Measurements from ENCODE around the gene MTARC1.

MTARC1 gene

DNA sequence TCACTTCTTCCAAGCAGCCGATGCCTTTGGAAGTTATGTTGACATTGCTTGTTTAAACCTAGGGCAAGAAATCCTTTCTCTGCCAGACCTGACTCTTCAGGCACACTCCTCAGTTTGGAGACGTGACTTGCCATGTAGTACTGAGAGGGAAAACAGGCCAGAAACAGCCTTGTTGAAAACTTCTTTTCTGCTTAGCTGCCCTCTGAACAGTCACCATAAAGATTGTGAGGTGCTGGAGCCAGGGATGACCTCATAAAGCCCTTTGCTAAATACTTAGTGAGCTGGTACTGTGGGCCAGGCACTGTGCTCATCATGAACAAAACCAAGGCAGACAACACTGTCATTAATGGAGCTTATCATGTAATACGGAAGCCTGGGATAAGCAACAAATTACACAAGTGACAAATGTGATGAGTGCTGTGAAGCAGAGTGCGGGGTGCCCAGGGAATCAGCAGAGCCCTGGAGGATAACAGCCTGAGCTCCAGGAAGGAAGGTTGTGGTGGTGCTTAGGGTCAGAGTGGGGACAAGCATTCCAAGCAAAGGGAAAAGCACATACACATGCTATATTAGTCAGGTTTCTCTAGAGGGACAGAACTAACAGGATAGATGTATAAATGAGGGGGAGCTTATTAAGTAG lies 42.4 kb downstream of the MTARC1 start:
- DNase-seq (ENCODE audit: low read depth in 2 of 3, low spot score in 2 of 3) = no peak

GRCh38 chr1:220833436-220833835 lies 46.7 kb downstream of the MTARC1 start:
- DNase-seq (ENCODE audit: low read depth in 2 of 3, low spot score in 2 of 3) = no peak

DNA sequence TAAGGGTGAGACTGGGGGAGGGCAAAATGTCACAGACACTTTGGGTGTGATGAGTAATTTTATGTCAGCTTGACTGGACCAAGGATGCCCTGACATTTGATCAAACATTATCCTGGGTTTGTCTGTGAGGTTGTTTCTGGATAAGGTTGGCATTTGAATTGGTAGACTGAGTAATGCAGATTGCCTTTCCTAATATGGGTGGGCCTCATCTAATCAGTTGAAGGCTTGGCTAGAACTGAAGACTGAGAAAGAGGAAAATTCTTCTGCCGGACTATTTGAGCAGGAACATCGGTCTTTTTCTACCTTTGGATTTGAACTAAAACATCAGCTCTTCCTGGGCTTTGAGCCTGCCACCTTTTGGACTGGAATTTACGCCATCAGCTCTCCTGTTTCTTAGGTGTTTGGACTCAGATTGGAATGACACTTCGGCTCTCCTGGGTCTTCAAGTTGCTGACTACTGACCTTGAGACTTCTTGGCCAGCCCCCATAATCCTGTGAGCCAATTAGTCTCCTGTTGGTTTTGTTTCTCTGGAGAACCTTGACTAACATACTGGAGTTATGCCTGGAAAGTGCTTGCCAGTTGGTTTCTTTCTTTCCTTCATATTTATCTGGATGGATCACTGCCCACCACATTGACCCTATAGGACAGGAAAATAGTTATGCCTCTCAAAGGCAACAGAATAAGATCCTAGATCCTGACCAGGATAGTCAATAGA lies 47.6 kb downstream of the MTARC1 start:
- DNase-seq (ENCODE audit: low read depth in 2 of 3, low spot score in 2 of 3) = no peak

Data from activated CD8-positive, alpha-beta memory T cell treated with anti-CD3 and anti-CD28 coated beads for 48 hours (primary cell).